Measurements from ENCODE around the gene OS9. TPM values are rescaled to one million over a fixed set of nuclear protein-coding genes. Genes with fewer than 3 reads are reported as not detected.

Gene OS9
- total and polyA plus RNA-seq, 8 donors, result 177 to 254 (median 192) TPM

DNA sequence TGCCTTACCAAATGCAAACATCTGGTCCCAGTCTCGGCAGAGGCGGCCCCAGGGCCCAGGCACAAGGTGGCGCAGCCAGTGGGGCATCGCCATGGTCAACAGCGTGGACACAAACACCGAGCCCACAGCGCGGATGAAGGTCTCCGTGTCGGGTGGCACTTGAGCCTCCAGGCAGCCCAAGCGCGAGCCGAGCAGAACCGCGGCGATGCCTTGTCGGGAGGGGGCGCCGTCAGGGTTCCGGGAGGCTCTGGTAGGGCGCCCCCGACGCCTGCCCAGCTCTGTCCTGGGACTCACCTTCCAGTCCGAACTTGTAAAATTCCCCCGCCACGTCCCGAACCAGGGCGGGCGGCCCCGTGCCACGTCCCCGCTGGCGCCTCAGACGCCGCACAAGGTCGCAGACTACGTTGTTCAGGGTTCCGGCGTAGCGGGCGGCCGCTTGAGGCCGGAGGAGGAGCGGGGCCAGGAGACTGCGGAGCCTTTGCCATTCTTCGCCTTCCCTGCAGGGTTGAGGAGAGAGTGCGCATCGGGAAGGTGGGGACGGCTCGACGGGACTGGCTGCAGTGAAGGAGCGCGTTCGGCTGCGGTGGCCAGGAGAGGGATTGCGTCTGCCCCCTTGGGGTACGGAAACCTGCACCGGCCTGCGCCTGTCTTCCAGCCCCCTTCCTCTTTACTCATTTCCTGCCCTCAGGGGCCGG, 71.2 kb downstream of the OS9 start:
- peak overlapping the region; percentile 23 to 56 (median 38) for H3K4me3 ChIP-seq
- WGBS, 2 donors, result 1 to 2% methylated on average over 59 to 60 of the region's 60 CpGs
- no peak for FAIRE-seq
- peak in 5 of 6 donors; percentile 48 to 86 (median 58) for DNase-seq
- H3K9me3 ChIP-seq, result no peaks in the 10 kb centered on the region
- H3K36me3 ChIP-seq, result no peaks in the 10 kb centered on the region
- ATAC-seq, result peak; percentile 51 to 74 (median 66)
- H3K27ac ChIP-seq, result peak overlapping the region; percentile 52 to 70 (median 62)
- peaks cover 6 to 8% (median 8%) of the 10 kb centered on the region in 3 donors for H3K4me1 ChIP-seq
- TF ChIP-seq, protein P1, sequence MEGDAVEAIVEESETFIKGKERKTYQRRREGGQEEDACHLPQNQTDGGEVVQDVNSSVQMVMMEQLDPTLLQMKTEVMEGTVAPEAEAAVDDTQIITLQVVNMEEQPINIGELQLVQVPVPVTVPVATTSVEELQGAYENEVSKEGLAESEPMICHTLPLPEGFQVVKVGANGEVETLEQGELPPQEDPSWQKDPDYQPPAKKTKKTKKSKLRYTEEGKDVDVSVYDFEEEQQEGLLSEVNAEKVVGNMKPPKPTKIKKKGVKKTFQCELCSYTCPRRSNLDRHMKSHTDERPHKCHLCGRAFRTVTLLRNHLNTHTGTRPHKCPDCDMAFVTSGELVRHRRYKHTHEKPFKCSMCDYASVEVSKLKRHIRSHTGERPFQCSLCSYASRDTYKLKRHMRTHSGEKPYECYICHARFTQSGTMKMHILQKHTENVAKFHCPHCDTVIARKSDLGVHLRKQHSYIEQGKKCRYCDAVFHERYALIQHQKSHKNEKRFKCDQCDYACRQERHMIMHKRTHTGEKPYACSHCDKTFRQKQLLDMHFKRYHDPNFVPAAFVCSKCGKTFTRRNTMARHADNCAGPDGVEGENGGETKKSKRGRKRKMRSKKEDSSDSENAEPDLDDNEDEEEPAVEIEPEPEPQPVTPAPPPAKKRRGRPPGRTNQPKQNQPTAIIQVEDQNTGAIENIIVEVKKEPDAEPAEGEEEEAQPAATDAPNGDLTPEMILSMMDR (IDR thresholded peaks at IDR 0.05), result peak in 2 of 4 donors; percentile 8 to 12
- H3K27me3 ChIP-seq, result no peaks in the 10 kb centered on the region
- intact Hi-C loops (cut with DNase I), result no loop called here

DNA sequence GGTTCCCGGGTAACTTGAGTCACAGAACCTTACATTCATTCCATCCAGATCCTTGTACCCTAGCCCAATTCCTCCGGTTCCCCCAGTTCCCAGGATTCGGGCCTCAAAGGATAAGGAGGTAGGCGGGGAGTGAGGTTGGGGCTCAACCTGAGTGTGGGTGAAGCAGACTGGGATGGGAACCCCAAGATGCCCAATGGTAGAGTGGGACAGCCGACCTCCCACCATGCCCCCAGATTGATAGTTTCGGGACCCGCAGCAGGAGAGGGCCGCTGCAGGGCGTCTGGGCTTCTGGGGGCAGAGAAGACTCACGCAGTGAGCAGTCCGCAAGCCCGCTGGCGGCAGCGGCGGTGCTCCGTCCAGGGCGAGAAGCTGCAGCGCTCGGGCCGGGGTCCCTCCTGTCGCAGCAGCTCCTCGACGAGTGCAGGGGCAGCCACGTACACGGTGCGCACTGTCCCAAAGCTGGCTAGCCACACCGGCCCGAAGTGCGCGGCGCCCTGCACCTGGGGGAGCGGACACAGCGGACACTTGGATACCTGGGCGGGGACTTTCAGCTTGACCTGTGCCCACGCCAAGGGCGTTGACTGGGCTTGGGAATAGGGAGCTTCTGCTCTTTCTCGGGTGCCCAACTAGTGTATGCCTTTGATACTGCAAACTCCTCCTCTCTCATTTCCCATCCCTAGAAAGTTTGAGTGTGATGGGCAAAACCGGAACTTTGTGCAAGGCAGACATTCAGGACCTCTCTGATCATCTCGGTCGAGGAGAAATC, 71.9 kb downstream of the OS9 start:
- ATAC-seq, result peak; percentile 27 to 53 (median 44)
- peak in 5 of 6 donors; percentile 22 to 80 (median 50) for DNase-seq
- Histone ChIP-seq H3K4me1 (peaks cover 7 to 9% (median 8%) of the 10 kb centered on the region in 3 donors), H3K36me3 (no peaks in the 10 kb centered on the region), H3K9me3 (no peaks in the 10 kb centered on the region), H3K27ac (peak overlapping the region in 1 of 4 donors; percentile 60), H3K27me3 (no peaks in the 10 kb centered on the region), H3K4me3 (peak overlapping the region; percentile 23 to 56 (median 38))
- 1 to 2% methylated on average over 40 of the region's 40 CpGs for WGBS, 2 donors
- TF ChIP-seq, protein P1 (IDR thresholded peaks at IDR 0.05), result no peak
- intact Hi-C loops (cut with DNase I), result no loop called here
- FAIRE-seq, result no peak

DNA sequence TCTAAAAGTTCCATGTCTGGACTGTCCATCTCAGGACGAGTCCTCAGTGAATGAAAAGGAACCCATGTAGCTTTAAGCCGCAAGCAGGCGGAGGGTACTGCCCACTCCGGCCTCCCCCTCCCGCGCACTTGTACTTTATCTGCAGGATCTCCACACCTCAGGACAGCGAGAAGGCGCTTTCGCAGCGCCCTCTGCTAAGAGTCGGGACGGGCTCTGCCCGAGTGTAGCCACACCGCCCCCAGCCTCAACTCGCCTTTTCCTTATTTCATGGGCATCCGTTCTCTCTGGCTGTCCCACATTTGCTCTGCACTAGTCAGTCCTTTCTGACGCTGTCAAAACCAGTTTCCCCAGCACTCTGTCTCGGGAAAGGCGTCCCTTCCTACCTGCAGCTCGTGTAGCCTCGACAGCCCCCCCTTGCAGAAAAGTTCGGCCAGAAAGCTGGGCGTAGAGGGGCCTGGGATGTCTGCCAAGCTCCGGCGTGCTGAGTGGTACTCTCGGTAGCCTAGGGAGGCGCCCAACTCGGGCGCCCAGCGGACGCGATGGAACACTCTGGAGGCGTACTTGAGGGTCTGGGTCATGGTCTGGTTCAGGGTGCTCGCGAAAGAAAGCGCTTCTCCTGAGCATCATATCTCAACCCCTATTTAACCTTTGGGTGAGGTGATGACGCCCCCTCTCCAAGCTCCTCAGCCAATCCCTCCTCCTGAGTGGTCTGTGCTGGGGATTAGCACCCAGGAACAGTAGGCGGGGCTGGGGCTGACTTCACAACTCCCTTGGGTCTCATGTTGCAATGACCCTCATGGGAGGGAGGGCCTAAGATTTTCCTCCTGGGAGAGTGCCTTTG, 72.8 kb downstream of the OS9 start, which contains the start of gene CYP27B1:
CYP27B1 (minus strand) TSS at position 615 of the 841 bp plus-strand sequence; CDS start at position 578, 37 bp downstream.
- Histone ChIP-seq H3K36me3 (no peaks in the 10 kb centered on the region), H3K27me3 (no peaks in the 10 kb centered on the region), H3K4me1 (peaks cover 8 to 14% (median 13%) of the 10 kb centered on the region in 3 donors), H3K4me3 (peak within 1 kb of the TSS; percentile 23 to 56 (median 38)), H3K9me3 (no peaks in the 10 kb centered on the region), H3K27ac (no peak within 1 kb of the TSS)
- TF ChIP-seq, protein P1 (IDR thresholded peaks at IDR 0.05), result no peak
- WGBS, 2 donors, result 4% methylated on average over 38 of the region's 38 CpGs
- DNase-seq (peak in 3 of 6 donors; percentile 23 to 58 (median 48)), FAIRE-seq (no peak), ATAC-seq (peak; percentile 5 to 23 (median 20))
- intact Hi-C loops (cut with DNase I), result no loop called here

DNA sequence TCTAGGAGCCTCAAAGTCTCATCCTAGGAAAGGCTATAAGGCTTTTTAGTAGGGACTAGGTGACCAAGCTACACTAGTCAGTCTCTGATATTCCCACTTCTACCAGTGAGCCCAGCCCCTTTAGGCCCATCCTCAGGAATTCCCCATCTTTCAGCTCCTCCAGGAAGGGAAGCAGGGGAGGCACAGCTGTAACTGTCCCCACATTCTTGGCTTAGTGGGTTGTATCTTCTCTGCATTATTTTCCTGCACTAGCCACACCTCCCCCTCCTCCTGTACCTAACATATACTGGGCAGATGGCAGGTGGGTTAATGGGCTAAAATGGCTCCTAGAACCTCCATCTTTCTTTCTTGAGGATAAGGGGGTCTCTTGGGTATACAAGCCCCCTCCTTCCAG, 73.4 kb downstream of the OS9 start:
- TF ChIP-seq, protein P1 (IDR thresholded peaks at IDR 0.05), result no peak
- H3K27me3 ChIP-seq, result no peaks in the 10 kb centered on the region
- H3K9me3 ChIP-seq, result no peaks in the 10 kb centered on the region
- no peak overlapping the region for H3K27ac ChIP-seq
- H3K4me1 ChIP-seq, result peaks cover 8 to 14% (median 13%) of the 10 kb centered on the region in 3 donors
- no peak for ATAC-seq
- no peak for DNase-seq
- FAIRE-seq, result no peak
- no peak overlapping the region for H3K4me3 ChIP-seq
- intact Hi-C loops (cut with DNase I), result no loop called here
- H3K36me3 ChIP-seq, result no peaks in the 10 kb centered on the region
